A549 (cell line): ENCODE results near the gene CATSPERB.

Experiments
- CTCF ChIP-seq: fragments of >200 bp; sonication (Bioruptor Twin); formaldehyde crosslinking; IDR thresholded peaks from 3 replicates; pipeline ENCODE4 v1.5.1; 2016
- HDAC2 ChIP-seq: fragments of 200-600 bp; sonication (generic); IDR thresholded peaks from 2 replicates; pipeline ENCODE4 v1.6.1; 2016
- HMGXB4 ChIP-seq: fragments of 250-450 bp; sonication (Bioruptor Pico); IDR thresholded peaks from 2 replicates; pipeline ENCODE4 v1.5.0; 2021; ENCODE audit warnings: mild to moderate bottlenecking, moderate library complexity, borderline replicate concordance
- HOXB13 ChIP-seq: fragments of 250-450 bp; sonication (Bioruptor Pico); IDR thresholded peaks from 2 replicates; pipeline ENCODE4 v1.5.0; 2020; ENCODE audit warnings: low read depth, mild to moderate bottlenecking, moderate library complexity
- JUNB ChIP-seq: fragments of >200 bp; sonication (Bioruptor Twin); formaldehyde crosslinking; IDR thresholded peaks from 2 replicates; pipeline ENCODE4 v1.6.1; 2016
- MAFK ChIP-seq: fragments of 450-650 bp; IDR thresholded peaks from 2 replicates; pipeline ENCODE4 v1.6.1; 2014; ENCODE audit not compliant: partially characterized antibody
- POLR2A ChIP-seq: IDR thresholded peaks from 2 replicates; pipeline ENCODE4 v1.6.1; 2012; ENCODE audit warnings: mild to moderate bottlenecking, low read length
- RFX5 ChIP-seq: fragments of 450-650 bp; IDR thresholded peaks from 2 replicates; pipeline ENCODE4 v1.7.1; 2014; ENCODE audit warnings: antibody characterized with exemption, mild to moderate bottlenecking, moderate library complexity
- TP53 ChIP-seq: fragments of 250-450 bp; sonication (Bioruptor Pico); IDR thresholded peaks from 2 replicates; pipeline ENCODE4 v1.5.0; 2021; ENCODE audit warnings: mild to moderate bottlenecking, moderate library complexity
- TF ChIP-seq, protein P1 (sequence below): IDR thresholded peaks from 2 replicates; pipeline ENCODE4 v1.6.1; 2012

DNA sequence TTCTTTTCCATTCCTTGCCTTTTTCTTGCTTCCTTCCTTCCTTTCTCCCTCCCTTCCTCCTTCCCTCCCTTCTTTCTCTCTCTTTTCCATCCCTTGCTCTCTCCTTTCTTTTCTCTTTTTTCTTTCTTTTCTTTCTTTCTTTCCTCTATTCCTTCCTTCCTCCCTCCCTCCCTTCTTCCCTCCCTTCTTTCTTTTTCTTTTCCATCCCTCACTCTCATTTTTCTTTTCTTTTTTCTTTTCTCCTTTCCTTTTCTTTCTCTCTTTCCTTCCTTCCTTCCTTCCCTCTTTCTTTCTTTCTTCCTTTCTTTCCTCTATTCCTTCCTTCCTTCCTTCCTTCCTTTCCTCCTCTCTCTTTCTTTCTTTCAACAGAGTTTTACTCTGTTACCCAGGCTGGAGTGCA, 186.7 kb downstream of the CATSPERB start:
- TF ChIP-seq TP53 (CRISPR knock-in tag) = no peak
- no peak for TF ChIP-seq HDAC2
- TF ChIP-seq HMGXB4 (CRISPR knock-in tag) = no peak
- no peak for TF ChIP-seq RFX5
- TF ChIP-seq, protein P1, sequence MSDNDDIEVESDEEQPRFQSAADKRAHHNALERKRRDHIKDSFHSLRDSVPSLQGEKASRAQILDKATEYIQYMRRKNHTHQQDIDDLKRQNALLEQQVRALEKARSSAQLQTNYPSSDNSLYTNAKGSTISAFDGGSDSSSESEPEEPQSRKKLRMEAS = no peak
- no peak for TF ChIP-seq POLR2A
- TF ChIP-seq HOXB13 (CRISPR knock-in tag) = no peak
- TF ChIP-seq JUNB = no peak
- TF ChIP-seq CTCF = no peak
- TF ChIP-seq MAFK = no peak
